GM12865 (cell line): ENCODE results near the gene ETV6.

ENCODE experiments used
- DNase-seq: peaks from one replicate; pipeline ENCODE4 v3.0.0; 2010; ENCODE audit warnings: low read depth
- H3K4me3 ChIP-seq: 2 replicates; pipeline ENCODE4 v1.5.1; 2011; ENCODE audit warnings: mild to moderate bottlenecking, low read depth, low read length, control low read depth
- CTCF ChIP-seq: IDR thresholded peaks from 2 replicates; pipeline ENCODE4 v1.5.1; 2011; ENCODE audit warnings: low read length, control low read depth, low read depth, inconsistent platforms; ENCODE audit not compliant: insufficient read depth; ENCODE audit errors: missing control alignments

Gene ETV6

DNA sequence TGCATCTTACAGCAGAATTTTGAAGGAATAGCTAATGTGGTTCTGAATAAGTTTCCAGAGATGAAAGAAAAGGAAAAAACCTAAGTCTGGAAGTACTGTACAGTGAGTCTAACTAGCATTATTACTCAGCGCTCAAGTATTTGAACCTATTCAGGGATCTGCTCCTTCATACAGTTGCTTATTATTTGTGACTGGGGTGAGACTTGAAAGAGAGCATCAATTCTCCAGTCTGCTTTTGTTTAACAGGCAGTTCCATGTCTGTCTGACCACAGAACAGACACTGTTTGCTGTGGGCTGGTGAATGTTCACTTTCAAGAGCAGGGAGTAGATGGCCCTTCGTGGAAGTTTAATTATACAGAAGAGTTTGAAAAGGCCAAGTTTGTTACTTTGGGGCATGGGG lies 9.3 kb downstream of the ETV6 start:
- TF ChIP-seq CTCF: no peak
- no peak overlapping the region for H3K4me3 ChIP-seq
- DNase-seq: no peak

- DNase-seq: no peak
- TF ChIP-seq CTCF: no peak
- no peak overlapping the region for H3K4me3 ChIP-seq
Observed at GRCh38 chr12:11660624-11661023, 11.2 kb downstream of the ETV6 start.

DNA sequence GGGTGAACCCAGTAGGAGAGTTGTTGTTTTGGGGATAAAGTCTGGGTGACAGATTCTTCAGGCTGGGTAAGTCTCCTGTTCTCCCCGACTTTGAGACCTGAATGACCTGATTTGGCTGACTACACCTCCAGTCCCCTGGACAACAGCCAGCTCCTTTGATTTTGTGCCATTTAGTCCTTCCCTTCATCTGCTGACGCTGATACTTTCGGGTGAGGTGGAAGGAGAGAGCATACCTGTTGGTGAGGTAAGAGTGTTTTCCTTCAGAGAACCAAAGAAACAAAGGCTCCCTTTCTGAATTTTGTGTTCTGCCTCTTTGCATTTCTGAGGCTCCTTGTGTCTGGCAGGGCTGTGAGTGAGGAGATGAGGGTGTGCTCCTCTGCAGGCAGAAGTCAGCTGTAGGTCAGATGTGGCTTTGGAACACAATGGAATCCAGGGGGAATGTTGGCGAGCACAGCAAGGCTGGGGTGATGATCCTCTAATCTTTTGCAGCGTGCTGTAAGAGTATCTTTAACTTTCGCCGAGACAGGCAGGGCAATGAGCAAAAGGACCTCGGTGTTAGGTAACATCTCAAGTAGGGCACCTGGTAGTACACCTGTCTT lies 12.1 kb downstream of the ETV6 start:
- no peak for DNase-seq
- TF ChIP-seq CTCF: no peak
- no peak overlapping the region for H3K4me3 ChIP-seq

DNA sequence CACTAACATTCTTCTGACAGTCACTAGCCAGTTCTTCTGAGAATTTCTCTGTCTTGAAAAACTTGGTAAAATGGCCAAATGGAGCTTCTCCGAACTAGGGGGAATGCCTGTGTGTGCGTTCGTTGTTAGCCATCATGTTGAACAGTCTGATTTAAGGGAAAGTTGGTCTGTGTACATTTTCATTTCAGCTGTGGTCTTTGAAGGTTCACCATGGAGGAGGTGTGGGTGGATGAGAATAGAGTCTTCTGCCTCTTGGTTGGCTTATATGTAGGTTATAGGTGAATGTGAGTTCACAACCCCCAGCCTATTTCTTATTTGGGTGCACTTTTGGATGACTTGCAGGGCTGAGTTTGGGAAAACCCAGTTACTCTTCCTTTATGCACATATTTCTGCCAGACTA lies 12.9 kb downstream of the ETV6 start:
- DNase-seq: no peak
- TF ChIP-seq CTCF: no peak
- no peak overlapping the region for H3K4me3 ChIP-seq

GRCh38 chr12:11663130-11663529 lies 13.7 kb downstream of the ETV6 start:
- no peak overlapping the region for H3K4me3 ChIP-seq
- no peak for TF ChIP-seq CTCF
- DNase-seq: no peak

- no peak for DNase-seq
- TF ChIP-seq CTCF: no peak
- H3K4me3 ChIP-seq: no peak overlapping the region
Observed at GRCh38 chr12:11664101-11664500, 14.6 kb downstream of the ETV6 start.
